HuH-7.5 (cell line): ENCODE measurements around the gene CADM1.

ENCODE experiments used
- DNase-seq: peaks from one replicate; pipeline ENCODE4 v3.0.0; 2011; ENCODE audit warnings: low spot score

CADM1 gene

DNA sequence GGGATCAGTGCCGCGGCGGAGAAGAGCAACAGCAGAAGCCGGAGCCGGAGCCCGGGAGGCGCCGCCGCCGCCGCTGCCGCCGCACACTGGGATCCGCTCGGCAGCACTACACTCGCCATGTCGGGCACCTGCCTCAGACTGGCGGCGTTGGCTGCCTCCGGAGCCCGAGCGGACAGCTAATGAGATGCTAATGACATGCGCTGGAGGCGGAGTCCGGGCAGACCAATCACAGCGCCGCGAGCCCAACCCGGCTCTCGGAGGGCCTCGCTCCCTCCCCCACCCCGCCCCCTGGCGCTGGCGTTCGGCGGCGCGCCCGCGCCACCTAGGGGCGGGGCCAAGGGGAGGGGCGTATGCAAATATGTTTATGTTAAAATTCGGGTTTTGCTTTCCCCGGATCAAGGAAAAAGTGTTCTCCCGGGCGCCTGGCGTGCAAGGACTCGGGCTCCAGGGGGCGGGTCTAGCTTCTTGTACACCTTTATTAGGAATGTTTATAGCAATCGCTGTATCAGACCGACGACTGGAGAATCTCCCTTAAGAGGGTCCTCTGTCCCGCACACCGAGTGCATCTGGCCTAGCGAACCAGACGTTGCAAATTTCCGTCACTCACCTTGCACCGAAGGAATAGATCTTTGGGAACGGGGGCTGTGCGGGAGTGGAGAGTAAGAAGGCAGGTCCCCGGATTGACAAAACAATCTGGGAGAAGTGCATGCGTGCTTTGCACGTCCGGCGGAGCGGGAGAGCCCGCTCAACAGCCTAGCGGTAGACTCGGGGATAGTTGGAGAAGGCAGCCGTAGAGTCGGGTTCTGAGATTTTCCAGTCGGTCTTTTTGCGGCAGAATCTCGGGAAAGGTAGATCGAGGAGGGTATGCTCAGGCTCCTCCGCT lies at the start of gene CADM1:
CADM1 (minus strand) TSS at position 140 of the 883 bp plus-strand sequence.
- DNase-seq, result peak; percentile 65

DNA sequence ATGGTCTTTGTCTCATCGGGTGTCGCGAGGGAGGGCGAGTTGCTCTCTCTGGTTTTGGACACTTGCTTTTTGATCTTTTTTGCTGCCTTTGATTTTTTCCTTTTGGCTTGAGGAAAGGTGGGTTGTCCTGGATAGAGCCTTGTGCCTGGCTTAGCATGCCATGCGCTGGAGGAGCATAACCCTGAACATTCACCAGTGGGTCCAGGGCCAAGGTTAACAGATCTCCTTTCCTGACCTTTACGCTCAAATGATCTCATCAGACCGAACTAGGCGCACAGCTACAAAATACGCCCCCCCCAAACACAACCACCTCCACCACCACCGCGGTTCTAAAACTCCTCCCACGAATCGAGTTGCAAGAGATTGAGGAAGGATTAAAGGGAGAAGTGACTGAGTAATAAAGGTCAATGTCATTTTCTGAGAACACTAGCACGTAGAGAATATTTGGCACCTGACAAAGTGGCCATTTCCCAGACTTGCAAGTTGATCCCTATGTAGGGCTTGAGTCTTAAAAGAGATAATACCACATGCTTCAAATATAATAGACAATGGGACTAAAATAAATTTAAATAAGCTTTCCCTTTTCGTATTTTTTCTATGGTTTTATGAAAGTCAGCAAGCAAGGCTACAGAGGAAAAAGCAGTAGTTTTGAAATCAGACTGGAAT lies 48.7 kb upstream of the CADM1 start:
- no peak for DNase-seq

DNA sequence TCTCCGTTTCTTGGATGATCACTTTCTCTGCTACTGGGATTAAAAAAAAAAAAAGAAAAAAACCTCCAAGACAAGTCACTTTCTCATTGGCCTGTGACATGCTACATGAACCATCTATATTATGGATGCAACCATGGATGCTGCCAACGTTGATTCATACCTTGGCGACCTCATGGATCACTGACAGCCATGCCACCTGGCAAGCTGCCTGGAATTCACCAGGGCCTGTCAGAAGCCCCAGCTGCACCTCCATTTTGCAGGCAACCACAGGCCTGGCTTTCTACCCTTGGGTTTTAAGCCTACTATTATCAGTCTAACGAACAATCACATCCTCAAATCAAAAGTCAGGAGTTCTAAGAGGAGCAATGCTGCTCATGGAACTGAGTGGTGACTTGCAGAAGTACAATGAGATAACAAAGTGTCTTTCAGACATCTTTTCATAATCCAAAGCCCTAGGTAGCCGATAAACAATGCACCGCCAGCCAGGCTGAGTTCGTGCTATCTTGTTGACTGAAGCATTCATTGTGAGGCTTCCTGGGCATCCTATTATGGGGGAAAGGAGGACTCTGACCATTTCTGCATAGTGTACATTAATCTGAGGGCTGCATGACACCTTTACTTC lies 48.0 kb upstream of the CADM1 start:
- DNase-seq, result no peak

DNA sequence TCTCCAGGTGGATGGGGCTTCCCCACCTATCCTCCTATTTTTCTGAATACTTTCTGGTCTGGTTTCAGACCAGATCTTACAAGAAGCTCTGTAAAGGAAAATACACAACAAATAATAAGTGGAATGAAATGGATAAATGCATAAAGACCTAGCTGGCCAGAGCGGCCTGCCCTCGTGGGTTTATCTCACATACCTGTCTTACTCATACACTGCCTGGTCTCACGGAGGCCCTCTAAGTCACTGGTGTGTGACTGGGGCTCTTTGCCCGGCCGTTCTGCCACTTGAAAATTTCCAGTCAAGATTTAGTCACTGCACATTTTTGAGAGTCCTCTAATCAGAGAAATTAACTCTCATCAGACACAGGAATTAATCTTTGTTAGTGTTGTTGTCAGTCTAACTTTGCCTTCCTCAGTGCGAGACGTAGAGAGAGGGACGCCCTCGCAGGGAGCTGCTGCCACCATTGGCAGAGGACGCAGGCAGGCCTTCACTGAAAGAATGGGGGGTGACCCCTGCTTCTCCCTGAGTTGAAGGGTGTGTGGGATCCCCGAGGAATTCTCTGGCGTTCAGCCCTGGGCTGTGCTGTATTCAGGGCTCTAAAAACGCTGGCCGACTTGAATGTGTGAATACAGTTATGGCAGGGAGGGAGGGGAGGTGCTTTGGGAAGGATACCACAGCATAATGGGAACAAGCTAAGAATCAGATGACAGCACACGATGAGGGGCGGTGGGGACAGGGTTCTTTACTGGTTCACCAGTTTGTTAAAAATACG lies 46.3 kb upstream of the CADM1 start:
- no peak for DNase-seq

DNA sequence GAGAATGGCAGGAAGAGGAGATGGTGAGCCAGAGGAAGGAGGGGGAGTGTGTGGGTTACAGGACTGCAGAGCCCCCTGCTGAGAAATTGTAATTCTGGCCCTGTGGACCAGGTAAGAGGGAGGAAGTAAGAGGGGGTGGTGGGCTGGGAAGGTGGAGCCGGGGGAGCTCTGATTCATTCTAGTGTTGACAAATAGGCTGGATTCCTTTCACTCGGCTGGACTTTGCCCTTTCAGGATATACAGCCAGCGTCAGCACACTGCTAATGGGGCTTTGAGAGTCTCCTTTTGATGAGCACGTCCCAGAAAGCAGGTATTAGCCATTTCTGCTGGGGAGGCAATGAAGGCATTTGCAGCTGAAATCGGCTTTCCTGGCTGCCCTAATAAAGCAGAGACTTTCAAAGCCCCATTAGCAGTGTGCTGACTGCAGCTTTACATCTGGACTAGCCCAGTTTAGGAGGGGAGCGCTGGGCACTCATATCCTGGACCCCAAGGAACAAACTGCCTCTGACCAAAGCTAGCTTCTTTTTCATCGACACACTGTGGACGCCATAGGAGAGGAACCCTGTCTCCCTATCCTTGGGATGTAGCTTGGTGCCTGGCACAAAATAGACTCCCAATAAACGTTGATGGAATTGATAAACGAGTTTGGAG lies 44.8 kb upstream of the CADM1 start:
- DNase-seq, result peak; percentile 25

DNA sequence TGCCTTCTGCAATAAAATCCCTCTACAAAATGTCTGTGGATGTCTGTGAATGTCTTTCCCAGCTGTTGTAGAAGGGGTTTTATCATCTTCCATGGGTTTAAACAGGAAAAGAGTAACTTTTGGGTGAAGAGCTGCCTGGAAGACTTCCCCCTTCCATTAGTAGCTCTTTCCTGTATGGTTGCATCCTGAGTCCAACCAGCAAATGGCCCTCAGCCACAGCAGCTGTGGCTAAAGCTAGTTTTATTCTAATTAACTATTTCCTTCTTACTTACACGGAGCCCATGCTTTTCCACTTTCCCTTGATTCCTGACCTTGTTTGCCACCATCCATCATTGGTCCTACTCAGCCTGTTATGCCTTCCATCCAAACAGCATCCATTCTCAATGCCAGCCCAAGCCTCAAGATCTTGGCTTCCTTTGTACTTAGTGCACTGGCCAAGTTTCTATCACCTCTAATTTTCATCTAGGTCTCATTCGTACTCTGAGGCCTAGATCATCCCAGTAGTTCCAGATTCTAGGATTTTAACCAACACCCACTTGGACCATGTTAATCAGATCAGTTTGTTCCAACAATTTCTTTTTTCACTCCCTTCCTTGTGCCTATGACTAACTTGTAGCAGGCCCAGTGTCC lies 41.5 kb upstream of the CADM1 start:
- DNase-seq, result no peak

DNA sequence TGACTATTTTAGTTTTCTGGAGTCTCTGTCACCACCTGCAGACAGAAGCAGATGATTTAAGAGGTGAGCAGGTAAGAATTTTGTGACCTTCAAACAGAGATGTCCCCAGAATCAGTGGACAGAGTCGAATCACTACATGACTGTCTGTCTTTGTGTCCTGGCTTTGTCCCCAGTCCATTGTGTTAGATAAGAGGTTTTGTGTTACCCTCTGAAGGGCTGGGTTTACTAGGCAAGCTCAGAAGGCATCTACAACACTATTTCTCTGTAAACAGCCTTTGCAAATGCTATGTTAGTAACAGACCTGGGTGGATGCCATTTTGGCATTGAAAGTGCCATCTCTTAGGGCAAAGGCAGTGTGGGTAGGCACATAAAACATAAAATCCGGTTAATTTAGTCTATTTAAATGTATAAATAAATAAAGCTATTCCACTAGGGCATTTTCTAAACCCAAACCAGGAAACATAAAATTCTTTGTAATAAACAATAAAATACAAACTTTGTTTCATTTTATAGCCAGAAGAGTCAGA lies 40.3 kb upstream of the CADM1 start:
- DNase-seq, result no peak

DNA sequence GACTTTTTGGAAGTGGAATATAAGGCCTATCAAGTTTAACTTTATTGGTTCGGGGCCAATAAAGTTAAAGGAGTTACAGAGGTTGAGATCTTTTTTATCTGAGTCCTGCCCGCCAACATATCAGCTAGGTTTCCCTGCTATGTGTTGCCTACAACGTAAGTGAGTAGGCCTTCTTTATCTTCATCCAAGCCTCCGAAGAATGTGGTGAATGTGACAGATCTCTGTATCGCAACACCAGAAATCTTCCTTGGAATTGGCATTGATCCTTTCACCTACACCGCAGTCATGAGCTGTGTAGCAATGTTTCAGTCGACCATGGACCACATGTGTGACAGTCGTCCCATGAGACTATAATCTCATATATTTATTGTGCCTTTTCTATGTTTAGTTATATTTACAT lies 37.3 kb upstream of the CADM1 start:
- DNase-seq, result no peak

DNA sequence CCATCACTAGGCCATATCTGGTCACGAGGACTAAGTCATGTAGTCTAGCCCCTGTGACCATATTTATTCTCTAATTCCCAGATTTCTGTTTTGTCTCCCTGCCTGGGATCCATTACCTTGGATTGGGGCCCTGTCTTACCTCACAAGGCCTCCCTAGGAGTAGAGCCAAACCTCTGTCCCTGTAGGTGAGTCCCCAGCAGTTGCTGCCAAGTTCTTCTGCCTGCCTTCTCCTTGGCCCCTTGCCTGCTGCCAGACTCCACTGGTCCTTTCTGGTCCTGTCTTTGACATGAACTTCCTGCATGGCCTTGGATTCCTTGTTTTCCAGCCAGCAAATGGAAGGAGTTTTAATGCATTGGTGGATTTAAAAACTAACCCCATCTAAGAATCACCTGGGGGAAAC lies 35.6 kb upstream of the CADM1 start:
- DNase-seq, result no peak

DNA sequence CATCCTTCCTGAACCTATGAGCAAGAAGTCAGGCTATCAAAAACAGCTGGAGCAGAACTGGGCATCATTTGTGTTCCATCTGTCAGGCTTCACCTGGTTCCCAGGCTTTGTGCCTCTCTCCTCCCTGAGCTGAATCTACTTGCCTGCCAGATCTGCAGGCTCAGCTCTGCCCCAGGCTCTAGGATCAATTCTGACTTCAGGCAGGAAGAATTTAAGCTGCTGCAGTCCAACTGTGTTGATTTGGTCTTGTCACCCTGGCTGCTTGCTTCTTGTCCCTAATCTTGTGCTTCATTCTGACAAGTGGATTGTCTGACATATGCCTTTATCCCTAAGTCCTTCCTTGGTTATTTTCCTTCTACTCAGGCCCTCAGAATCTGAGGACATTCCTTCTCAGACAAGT lies 31.6 kb upstream of the CADM1 start:
- no peak for DNase-seq

DNA sequence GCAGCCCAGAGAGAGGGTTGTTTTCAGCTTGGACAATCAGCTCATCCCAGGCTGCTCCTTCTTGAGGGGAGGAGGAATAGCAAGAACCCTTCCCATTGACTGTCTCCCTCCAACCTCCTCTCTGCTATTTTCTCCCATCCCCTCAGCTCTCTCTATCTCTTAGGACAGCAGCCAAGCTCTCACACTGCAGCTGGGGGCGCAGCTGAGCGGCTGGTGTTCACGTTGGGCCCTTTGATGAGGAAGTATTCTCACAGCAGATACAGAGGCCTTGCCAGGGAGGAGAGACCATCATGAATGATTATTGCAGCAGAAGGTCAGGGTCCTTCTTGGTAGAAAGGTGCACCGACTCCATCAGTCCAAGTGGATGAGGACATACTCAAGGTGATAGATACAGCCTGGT lies 26.5 kb upstream of the CADM1 start:
- DNase-seq, result no peak

DNA sequence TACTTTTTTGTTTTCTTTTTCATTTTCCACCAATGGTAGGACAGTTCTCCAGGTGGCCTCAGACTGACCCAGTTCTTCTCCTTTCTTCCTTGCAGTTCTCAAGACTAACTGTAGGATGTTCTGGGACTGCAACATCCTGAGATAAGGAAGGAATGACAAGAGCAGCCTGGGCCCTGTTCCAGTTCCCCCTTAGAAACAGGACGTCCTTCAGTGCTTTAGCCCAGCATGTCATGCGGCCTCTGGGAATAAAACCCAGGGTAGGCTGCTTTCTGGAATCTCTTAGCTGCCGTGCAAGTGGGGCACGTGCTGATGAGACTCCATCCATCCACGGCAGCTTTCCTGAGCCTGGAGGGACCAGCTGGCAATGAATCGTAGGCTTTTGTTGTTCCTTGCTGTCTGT lies 24.0 kb upstream of the CADM1 start:
- DNase-seq, result no peak

DNA sequence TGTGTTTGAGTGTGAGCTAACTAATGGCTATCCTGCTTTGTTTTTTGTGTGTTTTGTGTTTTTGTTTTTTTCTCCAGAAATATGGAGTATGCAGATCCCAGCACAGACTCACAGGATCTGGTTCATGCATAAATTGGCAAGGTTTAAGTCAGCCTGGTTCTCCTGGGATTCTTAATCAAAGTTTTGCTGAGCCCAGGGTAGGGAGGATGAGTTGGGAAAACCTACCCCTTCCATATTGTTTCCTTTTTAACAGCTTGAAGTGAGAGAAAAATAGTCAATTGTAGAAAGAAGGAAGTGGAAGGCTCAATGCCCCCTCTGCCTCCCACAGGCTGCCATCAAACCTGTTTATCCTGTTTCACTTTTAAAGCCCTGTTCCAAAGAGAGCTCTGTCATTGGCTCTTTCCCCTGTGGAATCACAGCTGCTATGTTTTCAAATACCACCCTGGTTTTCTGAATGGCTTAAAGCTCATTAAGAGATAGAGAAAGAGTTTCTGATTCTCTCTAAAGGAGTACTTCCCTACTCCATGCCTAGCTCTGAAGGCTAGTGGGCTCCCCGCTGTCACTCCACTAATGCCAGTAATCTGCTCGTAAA lies 23.4 kb upstream of the CADM1 start:
- no peak for DNase-seq

DNA sequence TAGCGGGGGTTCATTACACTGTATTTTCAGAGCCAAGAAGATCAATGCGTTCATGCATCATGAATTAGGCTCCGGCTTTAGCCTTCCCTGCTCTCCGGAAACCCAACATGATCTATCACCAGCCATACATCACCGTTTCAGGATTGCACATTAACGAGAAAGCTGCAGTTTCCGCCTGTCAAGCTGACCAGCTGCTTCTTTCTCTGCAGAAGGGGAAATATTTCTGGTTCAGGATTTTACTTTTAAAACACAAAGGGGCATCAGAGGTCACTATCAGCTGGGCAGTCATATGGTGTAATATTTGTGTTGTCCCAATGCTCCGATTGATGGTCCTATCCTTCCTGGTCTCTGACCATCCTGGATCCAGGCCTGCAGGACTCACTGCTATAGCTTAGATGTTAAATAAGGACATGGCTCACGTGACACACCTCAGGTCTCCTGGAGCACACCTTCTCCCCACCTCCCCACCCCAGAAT lies 21.4 kb upstream of the CADM1 start:
- no peak for DNase-seq

DNA sequence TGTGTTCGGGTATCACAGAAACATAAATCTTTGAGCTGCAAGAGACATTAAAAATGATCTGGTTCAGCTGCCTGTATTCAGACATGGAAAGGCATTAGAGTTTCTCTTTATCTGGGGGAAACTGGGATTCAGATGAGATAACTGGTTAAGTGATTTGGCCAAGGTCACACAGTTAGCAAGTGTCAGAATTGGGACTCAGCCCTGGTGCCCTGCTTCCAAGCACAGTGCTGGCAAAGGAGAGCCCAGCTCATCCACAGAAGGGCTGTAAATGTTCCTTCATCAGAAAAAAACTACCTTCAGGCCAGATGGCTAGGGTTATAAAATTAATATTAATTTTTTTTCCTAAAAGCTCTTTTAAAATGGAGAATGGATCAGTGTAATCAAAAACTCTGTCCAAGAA lies 20.4 kb upstream of the CADM1 start:
- no peak for DNase-seq

DNA sequence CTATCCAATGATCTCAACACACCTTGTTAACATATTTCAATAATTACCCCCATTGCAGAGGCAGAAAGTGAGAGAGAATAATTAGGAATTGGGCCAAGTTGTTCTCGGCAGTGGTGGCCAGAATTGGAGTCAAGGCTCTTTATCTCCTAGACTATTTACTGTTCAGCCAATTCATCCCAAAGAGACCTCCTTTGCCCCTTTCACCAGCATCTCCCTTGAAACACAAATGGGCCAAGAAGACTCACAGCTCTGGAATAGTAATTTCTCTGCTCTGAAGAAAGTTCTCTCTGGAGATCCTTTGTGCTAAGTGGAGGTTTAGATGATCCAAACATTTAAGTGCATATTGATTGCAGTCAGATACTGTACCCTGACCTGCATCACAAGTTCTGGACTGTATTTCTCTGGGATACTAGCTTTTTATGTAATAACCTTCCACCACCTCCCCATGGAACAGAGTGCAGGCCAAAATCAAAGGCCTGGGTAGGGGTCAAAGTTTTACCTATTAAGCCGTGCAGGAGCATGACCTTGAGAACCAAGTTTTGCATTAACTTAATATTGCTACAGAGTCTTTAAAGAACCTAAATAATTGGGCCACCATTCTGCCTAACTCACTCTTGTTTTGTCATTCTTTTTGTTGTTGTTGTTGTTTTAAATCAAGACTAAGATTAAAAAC lies 19.6 kb upstream of the CADM1 start:
- no peak for DNase-seq

DNA sequence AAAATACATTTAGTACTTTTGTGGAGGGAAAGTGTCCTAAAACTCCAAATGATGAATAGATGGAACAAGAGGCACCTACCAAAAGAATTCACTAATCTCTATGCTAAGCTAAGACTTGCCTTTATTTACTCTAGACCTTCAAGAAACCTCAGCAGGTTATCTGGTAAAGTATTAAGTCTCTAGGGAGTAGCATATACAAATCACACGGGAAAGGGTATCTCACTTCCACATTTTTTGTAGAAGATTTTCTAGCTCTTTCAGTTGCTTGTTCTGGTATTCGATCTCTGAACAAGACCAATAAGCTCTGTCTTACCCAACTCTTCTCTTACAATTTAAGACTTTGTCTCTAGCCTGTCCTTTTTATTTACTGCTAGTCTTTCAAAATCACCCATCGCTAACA lies 18.1 kb upstream of the CADM1 start:
- DNase-seq, result no peak

DNA sequence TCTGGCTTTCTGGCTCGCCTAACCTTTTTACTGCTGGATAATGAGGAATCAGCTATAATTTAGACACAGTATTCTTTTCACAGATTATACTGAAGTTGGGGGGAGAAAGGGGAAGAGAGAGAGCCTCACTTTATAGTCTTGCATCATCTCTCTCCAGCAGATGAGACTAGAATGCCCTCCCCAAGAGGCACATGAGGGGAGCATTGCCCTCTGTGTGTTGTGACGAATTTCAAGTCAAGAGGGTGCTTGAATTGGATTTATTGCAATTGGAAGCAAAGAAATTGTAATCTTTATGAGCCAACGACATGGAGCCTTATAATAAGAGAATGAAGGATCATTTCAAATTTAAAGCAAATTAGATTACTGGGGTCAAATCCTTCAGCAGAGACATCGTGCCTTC lies 17.6 kb upstream of the CADM1 start:
- no peak for DNase-seq

DNA sequence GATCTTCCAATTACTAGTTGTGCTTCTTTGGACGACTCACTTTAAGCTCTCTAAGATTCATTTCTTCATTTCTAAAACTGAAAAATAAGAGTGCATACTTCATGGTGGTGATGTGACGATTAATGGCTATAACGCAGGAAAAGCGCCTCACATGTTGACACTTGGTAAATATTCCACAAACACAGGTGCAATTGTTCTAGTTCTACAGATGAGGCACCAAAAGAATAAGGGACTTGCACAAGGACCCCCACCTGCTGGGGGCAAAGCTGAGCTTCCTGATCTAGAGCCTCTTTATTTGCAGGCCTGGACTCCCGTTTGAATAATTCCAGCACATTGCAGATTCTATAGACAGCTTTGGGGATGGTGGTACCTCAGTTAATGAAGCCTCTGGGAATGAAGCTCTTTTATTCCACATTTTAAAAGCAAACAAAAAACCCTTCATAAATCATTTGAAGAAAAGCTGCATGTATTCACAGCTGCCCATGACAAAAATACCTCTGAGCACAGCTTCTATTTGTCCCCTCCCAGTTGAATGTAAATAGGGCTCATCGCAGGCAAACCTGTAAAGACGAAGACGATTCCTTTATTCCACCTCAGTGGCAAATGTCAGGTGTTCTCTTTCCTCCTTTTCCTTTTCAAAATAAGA lies 14.9 kb upstream of the CADM1 start:
- no peak for DNase-seq
